Activated CD4-positive, alpha-beta T cell treated with anti-CD3 and anti-CD28 coated beads for 1 hour (primary cell): ENCODE results near the gene CDH3.

Experiments
- DNase-seq: peaks from one replicate; pipeline ENCODE4 v3.0.0-alpha.2; 2020

CDH3 gene

DNA sequence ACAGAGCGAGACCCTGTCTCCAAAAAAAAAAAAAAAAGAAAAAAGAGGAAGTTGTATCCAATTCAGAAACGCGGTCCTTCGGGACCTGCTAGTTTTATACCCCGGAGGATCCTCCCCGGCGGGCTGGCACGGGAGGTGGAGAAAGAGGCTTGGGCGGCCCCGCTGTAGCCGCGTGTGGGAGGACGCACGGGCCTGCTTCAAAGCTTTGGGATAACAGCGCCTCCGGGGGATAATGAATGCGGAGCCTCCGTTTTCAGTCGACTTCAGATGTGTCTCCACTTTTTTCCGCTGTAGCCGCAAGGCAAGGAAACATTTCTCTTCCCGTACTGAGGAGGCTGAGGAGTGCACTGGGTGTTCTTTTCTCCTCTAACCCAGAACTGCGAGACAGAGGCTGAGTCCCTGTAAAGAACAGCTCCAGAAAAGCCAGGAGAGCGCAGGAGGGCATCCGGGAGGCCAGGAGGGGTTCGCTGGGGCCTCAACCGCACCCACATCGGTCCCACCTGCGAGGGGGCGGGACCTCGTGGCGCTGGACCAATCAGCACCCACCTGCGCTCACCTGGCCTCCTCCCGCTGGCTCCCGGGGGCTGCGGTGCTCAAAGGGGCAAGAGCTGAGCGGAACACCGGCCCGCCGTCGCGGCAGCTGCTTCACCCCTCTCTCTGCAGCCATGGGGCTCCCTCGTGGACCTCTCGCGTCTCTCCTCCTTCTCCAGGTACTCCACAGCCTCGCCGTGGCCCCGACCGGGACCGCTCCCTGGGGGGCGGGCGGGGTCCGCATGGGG, at the start of gene CDH3:
CDH3 (plus strand) TSS at position 596 of the 779 bp plus-strand sequence; CDS start at position 666, 70 bp downstream.
- DNase-seq: no peak

- no peak for DNase-seq
These were observed 48.8 kb upstream of the CDH3 start for GRCh38 chr16:68596266-68596665.

DNA sequence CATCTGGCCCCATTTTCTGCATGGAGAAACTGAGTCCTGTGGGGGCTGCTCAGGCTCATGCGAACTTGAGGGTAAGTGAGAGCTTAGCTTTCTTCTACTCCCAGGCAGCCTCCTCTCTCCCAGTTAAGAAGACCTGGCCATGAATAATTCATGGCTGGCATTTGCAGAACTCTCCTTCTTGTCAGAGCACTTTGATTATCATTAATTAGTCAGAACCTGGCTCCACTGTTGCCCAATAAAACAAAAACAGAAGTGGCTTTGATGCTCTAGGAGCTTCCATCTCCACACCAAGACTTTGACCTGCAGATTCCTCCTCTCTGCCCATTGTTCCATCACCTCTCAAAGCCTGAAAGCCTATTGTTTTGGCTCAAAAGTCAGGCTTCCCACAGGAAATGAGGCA, 45.5 kb upstream of the CDH3 start:
- DNase-seq: no peak

- DNase-seq: no peak
These were observed 39.4 kb upstream of the CDH3 start for GRCh38 chr16:68605746-68606145.

- DNase-seq: no peak
These were observed 37.7 kb upstream of the CDH3 start for GRCh38 chr16:68607443-68607842.

- DNase-seq: no peak
These were observed 36.8 kb upstream of the CDH3 start for GRCh38 chr16:68608330-68608729.

DNA sequence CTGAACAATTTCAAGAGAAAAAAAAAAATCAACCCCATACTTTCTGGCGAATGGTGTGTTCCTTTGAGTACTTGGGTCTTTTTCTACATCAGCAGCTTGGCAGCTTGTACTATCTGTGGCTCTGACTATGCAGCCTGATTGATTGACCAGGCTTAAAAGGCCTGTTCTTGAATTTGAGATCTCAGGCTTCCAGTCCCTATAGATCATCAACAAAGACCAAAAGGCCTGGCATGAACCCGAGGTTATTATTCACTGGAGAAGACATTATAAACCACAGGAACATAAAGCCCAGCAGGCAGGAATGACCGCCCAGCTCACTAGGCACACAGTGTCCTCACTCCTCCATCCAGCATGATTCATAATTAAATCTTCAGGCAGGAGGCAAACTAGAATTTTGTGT, 32.1 kb upstream of the CDH3 start:
- no peak for DNase-seq

DNA sequence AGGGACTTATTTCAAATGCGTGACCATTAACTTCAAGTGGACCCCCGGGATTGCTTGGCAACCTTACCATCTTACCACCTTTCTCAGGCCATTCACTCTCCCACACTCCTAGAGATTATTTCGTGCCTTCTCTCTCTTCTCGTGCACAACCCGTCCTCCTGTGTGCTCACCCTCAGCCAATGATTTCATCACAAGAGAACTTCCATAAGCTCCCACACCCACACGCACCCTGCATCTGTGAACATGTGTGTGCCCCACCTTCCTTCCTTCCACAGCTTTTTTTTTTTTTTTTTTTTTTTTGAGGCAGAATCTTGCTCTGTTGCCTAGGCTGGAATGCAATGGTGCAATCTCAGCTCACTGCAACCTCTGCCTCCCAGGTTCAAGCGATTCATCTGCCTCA, 27.4 kb upstream of the CDH3 start:
- no peak for DNase-seq

DNA sequence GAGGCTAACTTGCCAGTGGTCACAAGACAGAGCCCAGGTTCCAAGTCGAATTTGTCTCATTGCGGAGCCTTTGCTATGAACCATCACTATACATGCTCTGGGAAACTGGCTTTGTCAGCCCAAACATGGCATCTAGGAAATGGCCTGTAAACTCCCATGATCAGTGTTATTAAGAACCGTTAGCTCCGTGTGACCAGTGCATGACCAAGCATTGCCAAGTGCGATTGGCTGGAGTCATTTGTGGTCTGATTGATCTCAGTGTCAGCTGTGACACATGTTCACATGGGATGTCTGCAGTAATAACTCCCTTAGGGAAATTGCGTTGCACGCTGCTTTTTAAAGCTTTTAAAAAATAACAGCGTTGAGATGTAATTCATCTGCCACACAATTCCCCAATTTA, 18.6 kb upstream of the CDH3 start:
- DNase-seq: no peak

GRCh38 chr16:68627951-68628425, 17.1 kb upstream of the CDH3 start:
- DNase-seq: no peak

DNA sequence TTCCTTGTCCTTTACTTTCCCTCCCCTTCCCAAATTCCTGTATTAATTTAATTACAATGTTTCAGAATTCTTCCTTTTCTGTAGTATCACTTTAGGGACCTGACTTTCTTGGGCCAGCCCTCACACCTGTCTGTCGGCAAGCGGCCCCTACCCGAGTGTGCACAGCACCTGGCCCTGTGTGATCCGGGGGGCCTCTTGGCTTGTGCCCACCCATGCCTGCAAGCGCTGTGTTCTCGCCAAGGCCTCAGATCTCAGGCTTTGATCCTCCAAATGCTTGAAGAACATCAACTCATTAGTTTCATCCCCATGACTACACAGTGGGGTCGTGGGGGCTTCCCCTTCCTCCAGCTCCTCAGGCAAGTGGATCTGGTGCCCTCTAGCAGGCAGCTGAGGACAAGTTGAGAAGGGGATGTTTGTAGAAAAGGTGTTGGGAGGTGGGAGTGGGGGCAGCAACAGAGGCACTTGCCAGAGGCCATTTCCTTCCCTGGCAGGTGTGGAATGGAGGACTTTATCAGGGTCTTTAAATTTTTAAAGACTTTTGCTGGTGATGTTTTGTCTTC, 15.7 kb upstream of the CDH3 start:
- DNase-seq: no peak

- DNase-seq: no peak
These were observed 9.0 kb upstream of the CDH3 start for GRCh38 chr16:68636064-68636560.

DNA sequence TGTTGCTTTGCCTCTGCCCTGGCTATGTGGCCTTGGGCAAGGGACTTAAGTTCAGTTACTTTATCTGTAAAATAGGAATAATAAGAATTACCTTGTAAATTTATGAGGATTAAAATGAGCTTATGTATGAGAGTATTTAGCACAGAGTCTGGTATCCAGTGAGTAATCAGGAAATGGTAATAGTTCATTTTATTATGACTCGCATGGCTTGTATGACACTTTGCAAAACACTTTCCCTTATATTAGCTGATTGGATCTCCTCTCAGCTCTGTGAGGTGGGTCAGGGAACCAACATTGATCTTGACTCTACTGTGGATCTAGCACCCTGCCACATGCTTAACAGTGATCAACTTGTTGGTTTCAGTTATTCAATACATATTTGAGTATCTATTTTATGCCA, 8.3 kb upstream of the CDH3 start:
- DNase-seq: no peak

GRCh38 chr16:68640972-68641371, 4.1 kb upstream of the CDH3 start:
- no peak for DNase-seq

DNA sequence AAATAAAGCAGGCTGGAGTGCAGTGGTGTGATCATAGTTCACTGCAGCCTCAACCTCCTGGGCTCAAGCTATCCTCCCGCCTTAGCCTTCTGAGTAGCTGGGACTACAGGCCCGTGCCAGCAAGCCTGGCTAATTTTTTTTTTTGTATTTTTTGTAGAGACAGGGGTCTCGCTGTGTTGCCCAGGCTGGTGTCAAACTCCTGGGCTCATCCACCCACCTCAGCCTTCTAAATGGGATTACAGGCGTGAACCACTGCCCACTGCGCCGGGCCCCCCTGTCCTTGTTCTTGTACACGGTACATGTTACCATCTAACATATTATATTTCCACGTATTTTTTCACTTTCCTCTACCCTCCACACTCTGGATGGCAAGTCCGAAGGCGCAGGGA, 3.1 kb upstream of the CDH3 start:
- no peak for DNase-seq

GRCh38 chr16:68642436-68643101, 2.5 kb upstream of the CDH3 start:
- DNase-seq: no peak

- no peak for DNase-seq
These were observed 1.9 kb upstream of the CDH3 start for GRCh38 chr16:68643227-68643626.

GRCh38 chr16:68643847-68644246, 1.3 kb upstream of the CDH3 start:
- DNase-seq: no peak

- no peak for DNase-seq
These were observed 814 bp upstream of the CDH3 start for GRCh38 chr16:68644296-68644695.

- no peak for DNase-seq
These were observed 631 bp downstream of the CDH3 start for GRCh38 chr16:68645494-68646388.

GRCh38 chr16:68646953-68647659, 2.0 kb downstream of the CDH3 start:
- no peak for DNase-seq

GRCh38 chr16:68651136-68651535, 6.0 kb downstream of the CDH3 start:
- DNase-seq: no peak
